NCI-H1105 treated with DMSO at 0.1 percent for 48 hours (cell line): Measurements from ENCODE around the gene FFAR1.
"Not testable (repeated sequence)": the region's sequence is repeated elsewhere in the genome, so short reads cannot be mapped to it uniquely, and the experiment has no call there.

Source experiments
- DNase-seq: peaks from one replicate; lab custom pipeline; 2025; lab: John Stamatoyannopoulos, UW

Gene FFAR1

DNA sequence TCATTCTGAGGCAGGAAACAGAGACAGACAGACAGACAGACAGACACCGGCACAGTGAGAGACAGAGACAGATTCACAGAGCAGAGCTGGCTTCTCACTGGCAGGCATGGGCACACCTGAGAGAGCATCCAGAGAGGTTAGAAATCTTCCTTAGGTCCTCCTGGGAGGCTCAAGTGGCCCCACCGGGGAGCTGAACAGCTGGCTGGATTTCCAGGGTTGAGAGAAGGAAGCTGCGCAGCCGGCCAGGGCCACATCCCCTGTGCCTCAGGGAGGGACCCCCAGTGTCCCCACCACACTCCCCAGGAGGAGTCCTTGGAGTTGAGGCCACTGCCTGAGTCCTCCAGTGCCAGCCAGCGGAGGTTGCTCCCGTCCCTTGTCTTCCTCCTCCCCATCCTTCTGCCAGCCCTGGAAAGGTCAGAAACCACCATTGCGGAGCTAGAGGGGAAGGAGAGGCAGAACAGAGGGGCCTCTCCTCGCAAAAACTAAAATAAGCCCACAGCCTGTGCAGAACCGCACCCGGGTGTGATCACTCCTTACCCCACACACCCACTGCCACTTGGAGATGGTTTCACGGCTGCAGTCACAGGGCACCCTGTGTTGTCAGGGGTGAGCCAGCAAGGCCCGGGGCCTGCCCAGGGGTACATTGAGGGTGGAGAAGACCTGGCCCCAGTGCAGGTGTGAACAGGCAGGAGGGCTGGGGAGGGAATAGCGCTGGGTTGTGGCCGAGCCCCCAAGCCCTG is 14.7 kb downstream of the FFAR1 start:
- DNase-seq = no peak

DNA sequence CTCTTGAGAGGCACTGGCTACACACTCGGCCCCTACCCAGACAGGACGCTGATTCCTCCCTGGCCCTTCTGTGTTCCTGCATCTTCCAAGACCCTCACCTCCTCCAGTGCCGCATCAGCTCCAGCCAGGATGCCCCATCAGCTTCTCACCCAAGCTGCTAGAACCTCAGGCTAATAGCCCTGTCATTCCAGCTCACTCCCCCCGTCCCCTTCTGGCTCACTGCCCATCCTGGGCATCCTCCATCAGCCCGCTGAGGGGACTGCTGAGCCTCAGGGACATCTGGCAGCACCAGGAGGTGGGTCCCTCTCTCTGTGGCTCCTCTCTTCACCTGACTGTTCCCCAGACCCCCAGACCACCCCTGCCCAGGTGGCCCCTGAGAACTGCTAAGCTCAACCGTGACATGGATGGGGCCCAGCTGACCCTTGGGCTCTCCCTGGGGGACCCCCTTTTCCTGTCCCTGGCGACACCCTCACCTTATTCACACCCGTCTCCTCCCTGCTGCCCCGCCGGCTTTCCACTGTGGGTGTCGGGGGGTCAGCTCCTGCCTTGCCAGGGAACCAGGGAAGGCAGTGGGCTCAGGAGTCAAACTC is 15.4 kb downstream of the FFAR1 start:
- no peak for DNase-seq

DNA sequence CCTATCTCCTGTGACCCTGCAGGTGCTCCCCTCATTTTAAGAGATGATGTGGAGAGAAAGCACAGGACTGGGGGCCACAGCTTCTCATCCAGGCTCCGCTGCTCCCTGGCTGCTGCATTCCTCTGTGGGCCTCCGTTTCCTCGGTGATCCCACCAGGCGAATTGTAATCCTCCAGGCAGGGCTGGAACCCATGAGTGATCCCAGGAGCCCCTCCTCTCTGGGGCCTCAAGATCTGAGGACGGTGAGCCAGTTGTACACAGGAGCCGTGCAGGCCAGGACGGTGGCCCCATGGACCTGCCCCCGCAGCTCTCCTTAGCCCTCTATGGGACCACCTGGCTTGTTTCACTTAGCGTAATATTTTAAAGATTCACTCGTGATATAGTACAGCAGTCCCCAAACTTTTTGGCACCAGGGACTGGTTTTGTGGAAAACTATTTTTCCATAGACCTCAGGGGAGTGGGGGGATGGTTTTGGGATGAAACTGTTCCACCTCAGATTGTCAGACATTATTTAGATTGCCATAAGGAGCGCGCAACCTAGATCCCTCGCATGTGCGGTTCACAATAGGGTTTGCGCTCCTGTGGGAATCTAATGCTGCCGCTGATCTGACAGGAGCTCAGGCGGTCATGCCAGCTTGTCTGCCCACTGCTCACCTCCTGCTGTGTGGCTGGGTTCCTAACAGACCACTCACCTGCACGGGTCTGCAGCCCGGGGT is 16.2 kb downstream of the FFAR1 start:
- no peak for DNase-seq

DNA sequence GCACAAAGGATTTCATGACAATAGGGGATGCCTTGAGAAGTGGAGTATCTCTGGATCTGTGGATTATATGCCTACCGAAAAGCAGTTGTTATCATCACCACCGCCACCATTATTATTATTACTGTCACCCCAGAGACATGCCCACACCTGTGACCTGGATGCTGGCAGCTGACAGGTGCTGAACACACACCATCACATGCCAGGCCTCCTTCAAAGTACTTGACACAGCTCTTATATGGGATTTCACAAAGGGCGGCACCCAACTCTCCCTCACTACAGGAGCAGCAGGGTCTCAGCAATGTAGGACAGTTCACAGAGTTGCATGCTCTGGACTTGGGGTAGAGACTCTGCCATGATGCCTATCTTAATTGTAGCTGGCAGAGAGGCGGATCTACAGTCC is 17.6 kb downstream of the FFAR1 start:
- DNase-seq = no peak

DNA sequence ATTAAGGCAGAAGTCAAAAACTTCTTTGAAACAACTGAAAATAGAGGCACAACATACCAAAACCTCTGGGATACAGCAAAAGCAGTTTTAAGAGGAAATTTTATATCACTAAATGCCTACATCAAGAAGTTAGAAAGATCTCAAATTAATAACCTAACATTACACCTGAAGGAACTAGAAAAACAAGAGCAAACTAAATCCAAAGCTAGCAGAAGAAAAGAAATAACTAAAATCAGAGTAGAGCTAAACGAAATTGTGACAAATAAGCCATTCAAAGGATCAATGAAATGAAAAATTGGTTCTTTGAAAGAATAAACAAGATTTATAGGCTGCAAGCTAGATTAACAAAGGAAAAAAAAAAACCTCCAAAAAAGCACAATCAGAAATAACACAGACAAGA is 20.7 kb downstream of the FFAR1 start:
- no peak for DNase-seq

DNA sequence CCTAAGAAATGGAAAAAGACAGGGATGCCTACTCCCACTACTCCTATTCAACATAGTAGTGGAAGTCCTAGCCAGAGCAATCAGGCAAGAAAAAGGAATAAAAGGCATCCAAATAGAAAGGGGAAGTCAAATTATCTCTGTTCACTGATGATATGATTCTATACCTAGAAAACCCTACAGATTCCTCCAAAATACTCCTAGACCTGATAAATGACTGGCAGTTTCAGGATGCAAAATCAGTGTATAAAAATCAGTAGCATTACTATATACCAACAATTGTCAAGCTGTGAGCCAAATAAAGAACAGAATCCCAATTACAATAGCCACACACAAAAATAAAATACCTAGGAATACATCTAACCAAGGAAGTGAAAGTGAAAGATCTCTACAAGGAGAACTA is 21.8 kb downstream of the FFAR1 start:
- no peak for DNase-seq

DNA sequence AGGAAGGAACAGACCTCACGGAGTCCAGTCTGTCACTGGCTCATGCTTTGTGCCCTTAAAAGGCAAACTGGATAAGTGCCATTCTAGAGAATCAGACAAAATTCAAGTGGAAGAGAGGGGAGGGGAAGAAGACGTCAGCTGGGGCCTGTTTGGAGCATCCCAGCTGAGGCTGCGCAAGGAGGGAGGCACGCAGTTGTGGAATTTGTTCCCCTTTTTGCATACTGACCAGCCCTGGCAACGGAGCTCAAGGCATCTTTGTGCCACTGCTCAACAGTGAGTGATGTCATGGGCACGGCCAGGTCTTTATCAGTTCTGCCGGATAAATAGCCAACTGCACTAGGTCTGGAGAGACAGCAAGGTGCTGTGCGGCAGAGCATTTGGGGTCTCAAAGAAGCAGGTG is 23.0 kb downstream of the FFAR1 start, which contains the start of gene GPR42:
Gene GPR42, plus strand, starts transcription at position 347 of the 400 bp plus-strand sequence. CDS start 292 bp downstream, outside the sequence.
- no peak for DNase-seq

DNA sequence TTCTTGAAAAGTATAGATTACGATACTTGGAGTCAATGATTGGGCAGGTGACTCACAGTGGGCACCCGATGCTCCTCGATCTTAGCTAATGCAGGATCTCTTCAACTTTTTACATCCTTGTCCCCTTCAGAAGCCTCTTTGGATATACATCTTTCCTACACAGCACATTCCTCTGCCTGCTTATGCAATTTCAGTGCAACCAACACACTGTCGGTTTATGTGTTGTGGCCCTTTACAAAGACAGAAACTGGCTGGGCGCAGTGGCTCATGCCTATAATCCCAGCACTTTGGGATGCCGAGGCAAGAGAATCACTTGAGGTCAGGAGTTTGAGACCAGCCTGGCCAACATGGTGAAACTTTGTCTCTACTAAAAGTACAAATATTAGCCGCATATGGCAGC is 25.8 kb downstream of the FFAR1 start:
- DNase-seq = no peak

DNA sequence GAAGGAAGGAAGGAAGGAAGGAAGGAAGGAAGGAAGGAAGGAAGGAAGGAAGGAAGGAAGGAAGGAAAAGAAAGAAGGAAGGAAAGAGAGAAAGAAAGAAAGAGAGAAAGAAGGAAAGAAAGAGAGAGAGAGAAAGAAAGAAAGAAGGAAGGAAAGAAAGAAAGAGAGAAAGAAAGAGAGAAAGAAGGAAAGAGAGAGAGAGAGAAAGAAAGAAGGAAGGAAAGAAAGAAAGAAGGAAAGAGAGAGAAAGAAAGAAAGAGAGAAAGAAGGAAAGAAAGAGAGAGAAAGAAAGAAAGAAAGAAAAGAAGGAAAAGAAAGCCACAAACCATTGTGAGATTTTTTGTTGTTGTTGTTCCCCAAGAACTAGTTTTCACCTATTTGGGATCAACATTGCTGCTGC is 26.3 kb downstream of the FFAR1 start:
- not testable (repeated sequence) for DNase-seq

DNA sequence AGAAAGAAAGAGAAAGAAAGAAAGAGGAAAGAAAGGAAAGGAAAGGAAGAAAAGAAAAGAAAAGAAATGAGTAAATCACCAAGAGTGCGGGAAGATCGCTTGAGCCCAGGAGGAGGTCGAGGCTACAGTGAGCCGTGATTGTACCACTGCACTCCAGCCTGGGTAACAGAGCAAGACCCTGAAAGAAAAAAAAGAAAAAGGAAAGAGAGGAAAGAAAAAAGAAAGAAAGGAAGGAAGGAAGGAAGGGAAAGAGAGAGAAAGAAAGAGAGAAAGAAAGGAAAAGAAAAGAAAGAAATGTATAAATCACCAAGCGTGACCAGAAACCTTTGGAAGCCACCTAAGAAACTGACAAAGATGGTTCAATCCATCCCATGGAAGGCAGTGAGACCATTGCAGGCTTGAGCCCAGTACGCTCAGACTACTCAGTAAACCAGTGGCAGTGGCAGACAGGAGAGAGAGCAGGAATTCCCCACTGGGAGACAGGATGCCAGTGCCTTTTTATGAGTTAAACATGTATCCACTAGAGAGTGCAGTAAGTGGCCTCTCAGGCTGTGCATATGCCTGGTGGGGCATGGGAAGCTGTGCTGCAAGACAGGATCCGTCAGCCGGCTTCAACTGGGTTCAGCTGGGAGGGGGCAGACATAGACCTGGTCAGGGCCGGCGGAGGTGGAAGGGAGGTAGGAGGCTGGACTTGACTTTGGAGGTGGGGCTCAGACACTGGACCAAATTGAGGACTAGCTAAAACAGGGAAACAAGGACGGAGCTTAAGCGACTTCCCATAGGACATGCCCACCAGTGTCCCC is 28.0 kb downstream of the FFAR1 start:
- no peak for DNase-seq

DNA sequence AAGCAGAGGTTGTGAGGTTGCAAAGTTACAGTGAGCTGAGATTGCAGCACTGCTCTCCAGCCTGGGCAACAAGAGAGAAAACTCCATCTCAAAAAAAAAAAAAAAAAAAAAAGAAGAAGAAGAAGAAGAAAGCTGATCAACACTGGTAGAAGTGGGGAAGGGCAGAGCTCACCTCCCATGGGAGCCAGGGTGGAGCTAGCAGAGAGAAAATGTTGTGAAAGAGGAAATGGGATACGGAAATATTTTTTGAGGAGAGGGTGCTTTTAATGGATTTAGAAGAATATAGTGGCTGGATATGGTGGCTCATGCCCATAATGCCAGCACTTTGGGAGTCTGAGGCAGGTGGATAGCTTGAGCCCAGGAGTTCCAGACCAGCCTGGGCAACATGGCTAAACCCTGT is 30.0 kb downstream of the FFAR1 start:
- no peak for DNase-seq

DNA sequence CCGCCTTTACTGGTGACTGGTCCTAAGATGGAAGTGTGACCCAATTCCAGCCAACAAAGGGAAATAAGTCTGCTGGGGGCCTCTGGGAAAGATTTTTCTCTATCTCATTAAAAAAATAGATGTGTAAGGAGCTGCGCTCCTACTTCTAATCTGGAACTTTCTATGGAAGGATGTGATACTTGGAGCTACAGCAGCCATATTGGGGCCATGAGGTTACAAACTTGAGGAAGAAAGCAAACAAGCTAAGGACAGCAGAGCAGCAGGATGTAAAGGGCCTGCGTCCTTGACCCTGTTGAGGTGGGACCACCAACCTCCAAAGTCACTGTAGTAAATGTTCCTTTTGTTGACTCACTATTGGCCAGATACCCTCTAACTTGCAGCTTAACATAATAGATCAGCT is 30.7 kb downstream of the FFAR1 start:
- no peak for DNase-seq

DNA sequence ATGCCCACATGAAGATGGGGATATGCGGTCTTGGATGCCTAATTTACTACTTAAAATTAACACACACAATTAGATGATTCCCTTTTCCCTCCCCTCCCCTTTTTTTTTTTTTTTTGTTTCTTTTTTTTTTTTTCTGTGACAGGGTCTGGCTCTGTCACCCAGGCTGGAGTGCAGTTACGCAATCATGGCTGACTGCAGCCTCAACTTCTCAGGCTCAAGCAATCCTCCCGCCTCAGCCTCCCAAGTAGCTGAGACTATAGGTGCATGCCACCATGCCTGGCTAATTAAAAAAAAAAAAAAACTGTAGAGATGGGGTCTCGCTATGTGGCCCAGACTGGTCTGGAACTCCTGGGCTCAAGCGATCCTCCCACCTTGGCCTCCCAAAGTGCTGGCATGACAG is 31.8 kb downstream of the FFAR1 start:
- DNase-seq = not testable (repeated sequence)

DNA sequence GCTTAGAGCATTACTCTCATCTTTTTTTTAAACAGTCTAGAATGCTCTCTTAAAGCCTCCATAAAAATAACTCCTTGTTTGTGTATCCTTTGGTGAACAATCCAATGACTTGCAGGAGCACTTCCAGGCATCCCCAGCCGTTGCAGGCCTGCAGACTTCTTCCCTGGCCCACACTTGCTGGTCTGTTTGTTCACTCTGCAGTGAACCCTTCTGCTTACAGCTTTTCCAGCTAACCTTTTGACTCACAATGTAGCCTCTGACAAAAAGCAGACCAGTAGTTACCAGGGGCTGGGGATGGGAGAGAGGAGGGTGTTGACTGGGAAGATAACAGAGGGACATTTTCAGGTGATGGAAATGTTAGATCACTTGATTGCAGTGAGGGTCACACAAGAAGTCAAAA is 32.3 kb downstream of the FFAR1 start:
- no peak for DNase-seq

DNA sequence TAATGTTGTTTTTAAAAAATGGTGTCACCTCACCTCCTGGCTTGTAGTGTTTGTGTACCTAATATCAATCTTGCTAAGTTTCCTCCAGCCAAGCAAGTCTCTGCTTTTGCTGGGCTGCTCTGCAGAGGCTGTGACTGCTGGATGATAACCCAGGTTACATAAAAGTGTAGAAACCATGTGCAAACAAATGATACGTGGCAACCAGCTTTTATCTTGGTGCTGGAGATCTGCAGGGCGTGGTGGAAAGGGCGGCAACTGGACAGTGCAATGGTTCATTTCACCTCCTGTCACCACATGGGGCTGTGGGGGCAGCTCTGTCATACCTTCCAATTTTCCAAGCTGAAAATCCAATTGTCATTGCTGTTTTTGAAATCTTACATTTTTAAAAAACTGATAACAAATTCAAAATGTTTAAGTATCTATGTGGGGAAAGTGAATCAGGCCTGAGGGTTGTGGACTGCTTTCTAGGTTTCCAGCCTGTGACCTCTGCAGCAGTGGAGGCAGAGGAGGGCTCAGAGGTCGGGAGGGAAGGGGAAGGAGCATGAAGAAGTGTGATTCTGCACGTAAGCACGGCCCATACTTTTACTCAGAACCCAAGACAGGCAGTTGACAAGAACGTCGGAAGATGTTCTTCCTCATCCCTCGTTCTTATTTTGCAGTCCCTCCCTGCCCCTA is 32.9 kb downstream of the FFAR1 start:
- DNase-seq = no peak

DNA sequence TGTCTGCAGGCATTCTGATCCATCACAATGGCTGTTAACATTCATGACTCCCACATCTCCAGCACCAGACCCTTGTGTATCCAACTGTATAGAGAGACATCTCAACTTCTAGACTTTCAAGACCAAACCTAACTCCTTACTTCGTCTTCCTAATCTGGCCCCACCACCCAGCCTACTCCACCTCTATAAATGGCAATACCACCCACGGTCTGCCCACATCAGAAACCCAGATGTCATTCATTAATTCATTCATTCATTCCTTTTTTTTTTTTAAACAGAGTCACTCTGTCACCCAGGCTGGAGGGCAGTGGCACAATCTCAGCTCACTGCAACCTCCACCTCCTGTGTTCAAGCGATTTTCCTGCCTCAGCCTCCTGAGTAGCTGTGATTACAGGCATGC is 33.6 kb downstream of the FFAR1 start:
- DNase-seq = no peak

DNA sequence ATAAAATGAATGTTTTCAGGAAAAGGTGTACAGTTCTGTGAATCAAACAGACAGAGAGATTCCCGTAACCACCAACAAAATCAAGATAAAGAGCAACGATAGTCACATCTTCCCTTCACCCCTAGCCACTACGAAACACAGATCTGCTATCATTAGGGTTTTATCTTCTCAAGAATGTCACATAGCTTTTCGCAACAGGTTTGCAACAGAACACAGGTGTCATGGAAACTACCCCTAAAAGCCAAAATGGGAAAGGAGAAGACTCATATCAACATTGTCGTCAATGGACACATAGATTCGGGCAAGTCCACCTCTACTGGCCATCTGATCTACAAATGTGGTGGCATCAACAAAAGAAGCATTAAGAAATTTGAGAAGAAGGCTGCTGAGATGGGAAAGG is 34.2 kb downstream of the FFAR1 start:
- no peak for DNase-seq

DNA sequence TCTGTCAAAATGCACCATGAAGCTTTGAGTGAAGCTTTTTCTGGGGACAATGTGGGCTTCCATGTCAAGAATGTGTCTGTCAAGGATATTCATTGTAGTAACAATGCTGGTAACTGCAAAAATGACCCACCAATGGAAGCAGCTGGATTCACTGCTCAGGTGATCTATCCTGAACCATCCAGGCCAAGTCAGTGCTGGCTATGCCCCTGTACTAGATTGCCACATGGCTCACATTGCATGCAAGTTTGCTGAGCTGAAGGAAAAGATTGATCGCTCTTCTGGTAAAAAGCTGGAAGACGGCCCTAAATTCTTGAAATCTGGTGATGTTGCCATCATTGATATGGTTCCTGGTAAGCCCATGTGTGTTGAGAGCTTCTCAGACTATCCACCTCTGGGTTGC is 35.8 kb downstream of the FFAR1 start:
- DNase-seq = no peak

DNA sequence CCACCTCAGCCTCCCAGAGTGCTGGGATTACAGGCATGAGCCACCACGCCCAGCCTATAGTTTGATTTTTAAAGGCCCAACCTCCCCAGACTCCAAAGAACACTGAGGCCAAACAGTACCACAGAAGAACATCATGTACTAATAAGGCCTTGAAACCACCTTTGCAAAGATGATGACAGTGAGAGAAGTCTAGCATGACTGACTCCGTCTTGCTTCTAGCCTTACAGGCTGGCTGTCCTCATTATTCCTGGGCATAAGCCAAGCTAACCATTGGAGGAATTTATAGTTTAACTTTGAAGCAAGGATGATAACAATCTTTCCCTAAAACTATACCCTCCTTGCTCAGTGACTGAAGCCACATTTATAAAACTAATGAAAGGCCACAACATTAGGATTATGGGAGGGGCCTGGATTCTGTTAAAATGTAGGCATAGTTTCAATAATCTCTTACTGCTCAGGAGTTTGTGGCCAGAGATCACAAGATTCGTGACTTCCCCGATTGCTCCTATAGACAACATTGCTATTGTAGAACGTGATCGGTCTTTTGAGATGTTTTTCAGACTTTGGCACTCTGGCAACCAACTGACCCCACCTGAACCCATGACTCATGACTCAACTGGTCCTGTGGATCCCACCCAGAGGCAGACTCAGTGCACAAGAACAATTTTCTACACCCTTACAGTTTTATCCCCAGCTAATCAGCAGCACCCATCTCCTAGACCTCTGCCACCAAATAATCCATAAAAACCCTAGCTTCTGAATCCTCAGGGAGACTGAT is 40.8 kb downstream of the FFAR1 start:
- DNase-seq = no peak

DNA sequence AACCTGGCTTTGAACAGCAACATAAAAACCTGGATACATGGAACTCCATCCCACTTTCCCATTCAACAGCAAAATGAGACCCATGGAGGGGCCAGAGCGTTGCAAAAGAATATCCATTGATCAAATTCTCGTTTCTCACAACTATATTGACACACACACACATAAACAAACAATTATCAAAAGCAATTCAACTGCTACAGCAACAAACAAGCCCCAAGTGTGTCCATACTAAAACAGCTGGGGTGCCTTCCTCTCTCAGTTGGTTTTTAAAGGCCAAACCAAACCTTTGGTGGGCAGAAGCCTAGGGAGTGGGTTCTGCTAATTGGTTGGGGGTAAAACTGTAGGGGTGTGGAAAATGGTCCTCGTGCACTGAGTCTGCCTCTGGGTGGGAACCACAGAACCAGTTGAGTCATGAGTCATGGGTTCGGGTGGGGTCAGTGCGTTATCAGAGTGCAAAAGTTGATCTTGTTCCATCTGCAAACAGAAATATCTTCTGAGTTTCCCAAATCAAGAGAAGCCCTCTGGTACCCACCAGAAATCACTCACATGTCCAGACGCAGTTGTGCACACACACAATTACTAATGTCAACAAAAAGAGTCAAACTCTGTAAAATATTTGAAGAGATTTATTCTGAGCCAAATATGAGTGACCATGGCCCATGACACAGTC is 41.6 kb downstream of the FFAR1 start:
- no peak for DNase-seq
